ENCODE results near the gene LRRC66. TPM values are rescaled to one million over a fixed set of nuclear protein-coding genes. Genes with fewer than 3 reads are reported as not detected.

The LRRC66 gene, protein sequence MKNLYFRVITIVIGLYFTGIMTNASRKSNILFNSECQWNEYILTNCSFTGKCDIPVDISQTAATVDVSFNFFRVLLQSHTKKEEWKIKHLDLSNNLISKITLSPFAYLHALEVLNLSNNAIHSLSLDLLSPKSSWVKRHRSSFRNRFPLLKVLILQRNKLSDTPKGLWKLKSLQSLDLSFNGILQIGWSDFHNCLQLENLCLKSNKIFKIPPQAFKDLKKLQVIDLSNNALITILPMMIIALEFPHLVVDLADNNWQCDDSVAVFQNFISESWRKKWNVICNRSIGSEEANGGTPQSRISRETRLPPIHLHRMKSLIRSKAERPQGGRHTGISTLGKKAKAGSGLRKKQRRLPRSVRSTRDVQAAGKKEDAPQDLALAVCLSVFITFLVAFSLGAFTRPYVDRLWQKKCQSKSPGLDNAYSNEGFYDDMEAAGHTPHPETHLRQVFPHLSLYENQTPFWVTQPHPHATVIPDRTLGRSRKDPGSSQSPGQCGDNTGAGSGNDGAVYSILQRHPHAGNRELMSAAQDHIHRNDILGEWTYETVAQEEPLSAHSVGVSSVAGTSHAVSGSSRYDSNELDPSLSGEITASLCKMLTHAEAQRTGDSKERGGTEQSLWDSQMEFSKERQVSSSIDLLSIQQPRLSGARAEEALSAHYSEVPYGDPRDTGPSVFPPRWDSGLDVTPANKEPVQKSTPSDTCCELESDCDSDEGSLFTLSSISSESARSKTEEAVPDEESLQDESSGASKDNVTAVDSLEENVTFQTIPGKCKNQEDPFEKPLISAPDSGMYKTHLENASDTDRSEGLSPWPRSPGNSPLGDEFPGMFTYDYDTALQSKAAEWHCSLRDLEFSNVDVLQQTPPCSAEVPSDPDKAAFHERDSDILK
- under 1 TPM in 1 of 2 experiments, not detected in 1; 0.09 TPM for total RNA-seq

DNA sequence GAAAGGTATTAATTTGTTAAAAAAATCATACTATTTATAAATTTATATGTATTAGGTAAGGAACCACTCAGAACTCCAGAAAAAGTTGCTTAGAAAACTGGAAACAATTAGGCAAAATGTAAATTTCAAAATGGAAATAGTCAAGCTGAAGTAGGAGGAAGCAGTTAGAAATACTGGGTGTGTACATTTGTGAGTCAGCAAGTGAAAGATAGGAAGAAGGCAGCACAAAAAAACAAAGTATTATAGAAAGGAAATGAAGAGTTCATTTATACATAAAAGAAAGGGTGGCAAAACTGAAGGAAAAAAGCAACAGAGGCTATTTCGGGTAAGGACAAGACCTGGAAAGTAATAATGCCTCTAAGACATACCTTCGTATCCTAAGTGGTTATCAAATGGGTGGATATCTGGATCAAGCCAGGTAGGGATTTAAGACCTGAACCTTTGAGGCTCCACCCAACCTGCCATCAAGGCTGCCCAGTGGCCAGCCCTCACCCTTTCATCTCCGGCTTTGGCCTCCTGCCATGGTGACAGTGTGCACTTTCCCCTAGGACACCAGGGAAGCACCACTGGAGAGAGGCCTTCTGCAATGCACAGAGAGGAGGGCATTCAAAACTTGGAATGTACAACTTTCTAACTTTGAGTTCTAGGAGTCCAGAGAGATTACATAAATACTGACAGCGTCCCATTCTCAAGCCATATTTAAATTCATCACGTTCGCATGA lies at the start of gene LRRC66:
TSS of gene LRRC66 (minus strand) at position 428 of the 722 bp plus-strand sequence. CDS start 2,750 bp downstream, outside the sequence.
- peaks cover 2% of the 10 kb centered on the region for H3K36me3 Mint-ChIP-seq (ENCODE audit: low read depth)
- H3K9me3 Mint-ChIP-seq, result no peaks in the 10 kb centered on the region
- DNase-seq, result no peak
- intact Hi-C loops (cut with micrococcal nuclease), result no loop called here
- no peak for ATAC-seq
- H3K4me1 Mint-ChIP-seq (ENCODE audit: low read depth), result no peaks in the 10 kb centered on the region
- ChIA-PET POLR2A (no interaction called here), CTCF (no interaction called here)
- TF ChIP-seq, protein P1, sequence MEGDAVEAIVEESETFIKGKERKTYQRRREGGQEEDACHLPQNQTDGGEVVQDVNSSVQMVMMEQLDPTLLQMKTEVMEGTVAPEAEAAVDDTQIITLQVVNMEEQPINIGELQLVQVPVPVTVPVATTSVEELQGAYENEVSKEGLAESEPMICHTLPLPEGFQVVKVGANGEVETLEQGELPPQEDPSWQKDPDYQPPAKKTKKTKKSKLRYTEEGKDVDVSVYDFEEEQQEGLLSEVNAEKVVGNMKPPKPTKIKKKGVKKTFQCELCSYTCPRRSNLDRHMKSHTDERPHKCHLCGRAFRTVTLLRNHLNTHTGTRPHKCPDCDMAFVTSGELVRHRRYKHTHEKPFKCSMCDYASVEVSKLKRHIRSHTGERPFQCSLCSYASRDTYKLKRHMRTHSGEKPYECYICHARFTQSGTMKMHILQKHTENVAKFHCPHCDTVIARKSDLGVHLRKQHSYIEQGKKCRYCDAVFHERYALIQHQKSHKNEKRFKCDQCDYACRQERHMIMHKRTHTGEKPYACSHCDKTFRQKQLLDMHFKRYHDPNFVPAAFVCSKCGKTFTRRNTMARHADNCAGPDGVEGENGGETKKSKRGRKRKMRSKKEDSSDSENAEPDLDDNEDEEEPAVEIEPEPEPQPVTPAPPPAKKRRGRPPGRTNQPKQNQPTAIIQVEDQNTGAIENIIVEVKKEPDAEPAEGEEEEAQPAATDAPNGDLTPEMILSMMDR (IDR thresholded peaks at IDR 0.05), result no peak
- H3K4me3 Mint-ChIP-seq, result no peak within 1 kb of the TSS
- H3K27me3 Mint-ChIP-seq, result no peaks in the 10 kb centered on the region
- no peak within 1 kb of the TSS for H3K27ac Mint-ChIP-seq

DNA sequence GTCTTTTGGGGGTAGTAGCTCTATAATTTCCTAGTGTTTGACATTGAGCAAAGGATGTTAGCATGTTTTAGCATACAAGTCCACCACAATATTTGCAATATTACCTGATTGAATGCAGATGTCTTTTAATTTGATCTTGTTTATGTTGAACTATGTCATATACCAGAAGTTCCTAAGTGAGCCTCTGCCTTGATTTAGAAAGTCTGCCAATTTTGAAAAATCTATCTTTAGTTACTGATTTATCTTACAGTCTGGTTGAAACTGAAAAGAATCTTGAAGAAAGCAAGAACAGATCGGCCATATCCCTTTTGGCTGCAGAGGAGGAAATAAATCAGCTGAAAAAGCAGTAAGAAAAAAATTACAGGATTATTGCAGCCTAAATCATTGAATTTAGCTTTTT lies 49.4 kb upstream of the LRRC66 start:
- Mint-ChIP-seq H3K4me3 (no peak overlapping the region), H3K36me3 (ENCODE audit: low read depth) (no peaks in the 10 kb centered on the region), H3K27me3 (peaks cover 20% of the 10 kb centered on the region), H3K4me1 (ENCODE audit: low read depth) (no peaks in the 10 kb centered on the region), H3K27ac (no peak overlapping the region), H3K9me3 (no peaks in the 10 kb centered on the region)
- ATAC-seq, result no peak
- intact Hi-C loops (cut with micrococcal nuclease), result no loop called here
- ChIA-PET CTCF (no interaction called here), POLR2A (no interaction called here)
- no peak for DNase-seq
- TF ChIP-seq, protein P1 (IDR thresholded peaks at IDR 0.05), result no peak

DNA sequence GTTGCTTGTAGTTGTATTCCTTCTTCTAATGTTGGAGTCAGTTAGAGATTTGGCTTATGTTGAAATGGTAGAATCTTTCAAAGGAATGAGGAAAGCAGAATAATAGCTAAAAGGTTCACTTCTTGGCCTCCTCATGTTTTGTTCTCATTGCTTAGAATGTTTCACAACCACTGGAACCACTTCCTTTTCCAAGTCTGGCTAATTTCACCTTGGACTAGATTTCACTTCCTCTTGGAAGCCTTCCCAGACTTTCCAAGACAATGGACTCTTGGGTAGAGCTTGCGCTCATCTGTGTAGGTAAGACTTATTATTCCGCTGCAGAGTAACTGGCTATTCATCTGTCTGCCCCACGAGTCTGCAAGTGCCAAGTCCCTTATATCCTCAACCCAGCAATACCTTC lies 39.2 kb upstream of the LRRC66 start:
- H3K9me3 Mint-ChIP-seq, result no peaks in the 10 kb centered on the region
- H3K4me1 Mint-ChIP-seq (ENCODE audit: low read depth), result no peaks in the 10 kb centered on the region
- H3K36me3 Mint-ChIP-seq (ENCODE audit: low read depth), result no peaks in the 10 kb centered on the region
- H3K27ac Mint-ChIP-seq, result no peak overlapping the region
- peaks cover 19% of the 10 kb centered on the region for H3K27me3 Mint-ChIP-seq
- CTCF ChIA-PET, result no interaction called here
- POLR2A ChIA-PET, result no interaction called here
- DNase-seq, result no peak
- TF ChIP-seq, protein P1 (IDR thresholded peaks at IDR 0.05), result no peak
- intact Hi-C loops (cut with micrococcal nuclease), result no loop called here
- no peak for ATAC-seq
- no peak overlapping the region for H3K4me3 Mint-ChIP-seq

DNA sequence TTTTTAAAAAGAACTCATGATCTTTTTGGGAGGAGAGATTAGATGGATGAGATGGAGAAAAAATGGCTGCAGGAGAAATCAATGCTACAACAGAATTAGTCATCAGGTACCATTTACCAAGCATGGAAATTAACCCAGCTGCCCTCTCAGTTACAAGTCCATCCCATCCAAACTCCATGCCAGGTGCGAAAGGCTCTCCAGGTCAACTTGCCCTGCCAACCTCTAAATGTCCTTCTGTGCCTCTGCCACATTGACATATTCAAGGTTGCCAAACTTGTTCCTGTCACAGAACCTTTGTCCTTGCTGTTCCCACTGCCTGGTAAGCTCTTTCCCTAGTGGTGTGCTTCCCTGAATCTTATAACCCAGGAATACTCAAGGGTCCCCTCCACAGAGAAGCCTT lies 38.1 kb upstream of the LRRC66 start:
- intact Hi-C loops (cut with micrococcal nuclease), result no loop called here
- Mint-ChIP-seq H3K27me3 (peaks cover 25% of the 10 kb centered on the region), H3K4me3 (no peak overlapping the region), H3K4me1 (ENCODE audit: low read depth) (no peaks in the 10 kb centered on the region), H3K36me3 (ENCODE audit: low read depth) (no peaks in the 10 kb centered on the region), H3K9me3 (no peaks in the 10 kb centered on the region), H3K27ac (no peak overlapping the region)
- TF ChIP-seq, protein P1 (IDR thresholded peaks at IDR 0.05), result no peak
- ATAC-seq (no peak), DNase-seq (no peak)
- CTCF ChIA-PET, result no interaction called here
- POLR2A ChIA-PET, result no interaction called here

Measured in activated CD8-positive, alpha-beta T cell treated with anti-CD3 and anti-CD28 coated beads for 36 hours (primary cell).